Memory B cell (primary cell): ENCODE data around the gene TMEM258.
A peak's percentile ranks its signal among the peaks of the same experiment; 100 is the strongest.

ENCODE experiments used
- ATAC-seq: fragments of 150-1000 bp; cut with Tn5 transposase; 2 replicates; pipeline ENCODE4 v1.10.0; 2021; ENCODE audit warnings: low read depth, mild to moderate bottlenecking, moderate library complexity
- DNase-seq, 2 donors: peaks; one replicate each; pipeline ENCODE4 v3.0.0; 2022; ENCODE audit warnings: low spot score in 2 of 2
- H3K27ac Mint-ChIP-seq: one replicate; pipeline ENCODE4 v1.8.0; 2022; ENCODE audit warnings: mild to moderate bottlenecking, moderate library complexity, mixed read lengths
- H3K27me3 Mint-ChIP-seq: one replicate; pipeline ENCODE4 v1.8.0; 2022; ENCODE audit warnings: mixed read lengths
- H3K36me3 Mint-ChIP-seq: one replicate; pipeline ENCODE4 v1.8.0; 2022; ENCODE audit warnings: mild to moderate bottlenecking, mixed read lengths
- H3K4me1 Mint-ChIP-seq: one replicate; pipeline ENCODE4 v1.8.0; 2022; ENCODE audit warnings: mixed read lengths
- H3K4me3 Mint-ChIP-seq: one replicate; pipeline ENCODE4 v1.8.0; 2022; ENCODE audit warnings: mild to moderate bottlenecking, moderate library complexity, mixed read lengths
- H3K9me3 Mint-ChIP-seq: one replicate; pipeline ENCODE4 v1.8.0; 2022; ENCODE audit warnings: mixed read lengths

TMEM258 gene

DNA sequence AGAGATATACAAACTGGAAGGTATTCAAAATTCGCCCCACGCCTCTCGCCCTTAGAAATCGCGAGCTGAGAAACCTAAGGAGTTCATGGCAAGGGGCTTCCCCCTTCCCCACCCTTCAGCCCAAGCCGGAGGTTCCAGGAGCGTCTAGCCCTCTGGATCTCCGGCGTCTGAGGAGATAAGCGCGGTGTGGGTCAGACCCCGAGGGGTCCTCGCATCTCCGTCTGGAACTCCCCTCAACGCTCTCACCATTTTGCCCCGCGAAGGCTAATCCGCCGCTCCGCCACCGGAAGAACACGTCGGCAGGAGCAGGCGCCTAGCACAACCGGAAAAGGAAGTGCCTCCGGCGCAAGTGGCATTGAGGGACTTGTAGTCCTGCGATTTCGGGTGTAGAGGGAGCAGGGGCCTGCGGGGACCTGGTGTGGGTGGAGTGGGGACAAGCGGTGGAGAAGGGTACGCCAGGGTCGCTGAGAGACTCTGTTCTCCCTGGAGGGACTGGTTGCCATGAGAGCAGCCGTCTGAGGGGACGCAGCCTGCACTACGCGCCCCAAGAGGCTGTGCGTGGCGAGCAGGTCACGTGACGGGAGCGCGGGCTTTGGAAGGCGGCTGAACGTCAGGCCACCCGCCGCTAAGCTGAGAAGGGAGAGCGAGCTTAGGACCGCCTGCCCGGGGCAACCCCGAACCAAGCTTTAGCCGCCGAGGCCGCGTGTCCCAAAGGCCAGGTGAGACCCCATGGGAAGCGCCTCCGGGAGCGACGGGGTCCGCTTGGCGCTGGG is at the start of gene TMEM258, which contains the start of gene FEN1:
Gene TMEM258, minus strand, starts transcription at position 290 of the 773 bp plus-strand sequence. Its CDS starts 41 bp downstream, at position 249.
Gene FEN1, plus strand, starts transcription at position 602 of the 773 bp plus-strand sequence. CDS start 2,451 bp downstream, outside the sequence.
- no peaks in the 10 kb centered on the region for H3K9me3 Mint-ChIP-seq

DNA sequence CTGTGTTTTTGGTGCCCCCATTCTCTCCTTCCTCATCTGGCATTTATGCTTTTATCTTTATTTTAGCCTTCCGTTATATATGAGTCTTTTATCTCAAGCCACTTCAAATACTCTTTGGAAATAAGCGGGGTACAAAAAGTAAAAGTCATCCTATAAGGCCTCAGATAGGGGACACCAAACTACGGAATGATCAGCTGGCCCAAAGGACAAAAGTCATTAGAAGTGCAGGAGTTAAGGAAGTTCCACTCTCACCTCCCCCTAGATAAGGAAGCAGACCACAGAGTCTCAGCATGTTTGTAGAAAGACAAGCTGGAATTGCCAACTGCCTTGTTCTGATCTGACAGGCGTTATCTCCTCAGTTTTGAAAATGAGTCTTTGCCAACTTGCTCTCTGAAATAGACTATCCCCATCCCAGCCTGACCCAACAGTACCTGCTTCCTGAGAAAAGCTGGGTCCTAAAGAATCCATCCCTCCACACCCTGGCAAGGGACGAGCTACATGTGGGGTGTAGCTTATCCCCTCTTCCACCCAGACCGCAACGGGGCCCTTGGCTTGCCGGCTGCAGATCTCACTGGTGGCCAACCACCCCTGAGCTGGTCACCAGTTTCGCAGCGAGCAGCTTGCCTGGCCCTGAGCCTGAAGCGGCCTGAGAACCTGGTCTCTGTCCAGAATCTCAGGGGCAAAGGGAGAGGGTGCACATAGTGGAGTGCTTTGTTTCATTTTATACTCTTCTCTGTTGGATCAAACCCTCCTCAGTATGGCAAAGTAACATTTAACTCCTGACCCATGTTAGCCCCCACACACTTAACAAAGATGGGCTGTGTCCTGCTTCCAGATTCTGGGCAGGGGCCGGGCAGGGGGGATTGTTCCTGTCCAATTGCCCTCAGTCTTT is 49.5 kb upstream of the TMEM258 start:
- no peaks in the 10 kb centered on the region for H3K36me3 Mint-ChIP-seq
- no peaks in the 10 kb centered on the region for H3K4me1 Mint-ChIP-seq
- ATAC-seq (no peak), DNase-seq (no peak)
- H3K9me3 Mint-ChIP-seq, result no peaks in the 10 kb centered on the region
- peaks cover 5% of the 10 kb centered on the region for H3K27me3 Mint-ChIP-seq
- no peak overlapping the region for H3K4me3 Mint-ChIP-seq
- no peak overlapping the region for H3K27ac Mint-ChIP-seq

More for the DNA sequence above, at the start of gene TMEM258, which contains the start of gene FEN1:
- Mint-ChIP-seq H3K27ac (peak within 1 kb of the TSS; percentile 98), H3K36me3 (peaks cover 13% of the 10 kb centered on the region), H3K4me1 (peaks cover 17% of the 10 kb centered on the region), H3K4me3 (peak within 1 kb of the TSS; percentile 96), H3K27me3 (no peaks in the 10 kb centered on the region)
- ATAC-seq, result peak; percentile 89
- peak; percentile 86 to 94 for DNase-seq

DNA sequence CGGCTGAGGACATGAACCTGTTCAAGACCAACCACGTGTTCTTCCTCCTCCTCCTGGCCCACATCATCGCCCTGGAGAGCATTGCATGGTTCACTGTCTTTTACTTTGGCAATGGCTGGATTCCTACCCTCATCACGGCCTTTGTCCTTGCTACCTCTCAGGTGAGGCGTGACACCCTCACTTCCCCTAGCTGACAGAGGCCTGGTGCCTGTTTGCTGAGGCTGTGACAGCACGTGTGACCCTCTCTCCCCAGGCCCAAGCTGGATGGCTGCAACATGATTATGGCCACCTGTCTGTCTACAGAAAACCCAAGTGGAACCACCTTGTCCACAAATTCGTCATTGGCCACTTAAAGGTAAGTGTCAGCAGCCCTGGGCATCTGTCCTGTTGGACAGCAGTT is 48.0 kb upstream of the TMEM258 start:
- H3K9me3 Mint-ChIP-seq, result no peaks in the 10 kb centered on the region
- H3K27ac Mint-ChIP-seq, result no peak overlapping the region
- no peaks in the 10 kb centered on the region for H3K4me1 Mint-ChIP-seq
- ATAC-seq (no peak), DNase-seq (no peak)
- H3K36me3 Mint-ChIP-seq, result no peaks in the 10 kb centered on the region
- no peak overlapping the region for H3K4me3 Mint-ChIP-seq
- H3K27me3 Mint-ChIP-seq, result peaks cover 5% of the 10 kb centered on the region

DNA sequence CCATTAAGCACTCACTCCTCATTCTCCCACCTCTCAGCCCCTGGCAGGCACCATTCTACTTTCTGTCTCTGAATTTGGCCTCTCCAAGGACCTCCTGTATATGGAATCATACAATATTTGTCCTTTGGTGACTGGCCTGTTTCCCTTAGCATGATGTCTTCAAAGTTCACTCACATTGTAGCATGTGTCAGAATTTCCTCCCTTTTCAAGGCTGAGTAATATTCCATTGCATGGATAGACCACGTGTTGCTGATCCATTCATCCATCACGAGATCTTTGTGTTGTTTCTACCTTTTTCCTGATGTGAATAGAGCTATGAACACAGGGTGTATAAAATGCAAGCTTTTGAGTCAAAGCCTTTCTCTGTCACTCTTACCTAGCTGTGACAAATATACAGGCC is 47.3 kb upstream of the TMEM258 start:
- H3K9me3 Mint-ChIP-seq, result no peaks in the 10 kb centered on the region
- H3K36me3 Mint-ChIP-seq, result no peaks in the 10 kb centered on the region
- no peak overlapping the region for H3K27ac Mint-ChIP-seq
- no peak overlapping the region for H3K4me3 Mint-ChIP-seq
- ATAC-seq, result no peak
- H3K27me3 Mint-ChIP-seq, result peaks cover 5% of the 10 kb centered on the region
- peaks cover 3% of the 10 kb centered on the region for H3K4me1 Mint-ChIP-seq
- DNase-seq, result no peak

DNA sequence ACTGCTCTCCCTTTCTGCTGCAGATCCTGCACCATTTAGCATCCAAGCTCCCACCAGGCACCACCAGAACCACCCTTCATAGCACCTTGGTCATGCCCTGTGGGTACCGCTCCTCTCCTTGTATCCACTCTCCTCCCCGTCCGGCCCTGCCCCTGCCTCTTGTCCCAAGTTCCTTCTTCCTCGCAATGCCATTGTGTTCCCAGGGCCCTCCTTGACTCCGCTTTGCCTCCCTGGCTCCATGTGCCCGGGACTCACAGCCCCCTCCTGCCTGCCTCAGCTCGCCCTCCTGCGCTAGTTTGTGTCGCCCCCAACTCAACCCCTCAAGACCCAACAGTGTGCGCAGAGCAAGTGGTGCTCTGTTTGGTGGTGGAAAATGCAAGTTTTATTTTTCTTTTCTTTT is 46.5 kb upstream of the TMEM258 start:
- H3K27ac Mint-ChIP-seq, result no peak overlapping the region
- DNase-seq, result no peak

DNA sequence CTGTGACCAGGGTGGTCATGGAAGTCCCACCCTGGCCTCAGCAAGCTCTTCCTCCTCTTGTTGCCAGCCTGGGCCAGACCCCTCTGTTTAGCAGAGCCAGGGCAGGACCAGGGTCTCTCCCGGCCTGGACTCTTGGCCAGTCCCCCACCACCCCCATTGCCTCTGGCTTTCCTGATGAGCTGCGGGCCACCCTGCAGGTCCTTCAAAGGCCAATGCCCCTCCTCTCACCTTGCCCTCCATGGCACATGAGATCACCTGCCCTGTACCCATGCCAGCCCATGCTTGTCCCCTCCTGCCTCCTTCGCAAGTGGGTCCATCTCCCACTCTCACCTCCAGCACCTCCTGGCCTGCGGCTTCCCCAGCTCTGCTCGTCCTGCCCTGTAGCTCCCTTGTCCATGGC is 46.1 kb upstream of the TMEM258 start:
- no peaks in the 10 kb centered on the region for H3K9me3 Mint-ChIP-seq
- no peaks in the 10 kb centered on the region for H3K36me3 Mint-ChIP-seq
- peaks cover 6% of the 10 kb centered on the region for H3K4me1 Mint-ChIP-seq
- H3K27me3 Mint-ChIP-seq, result peaks cover 6% of the 10 kb centered on the region
- ATAC-seq (no peak), DNase-seq (no peak)
- H3K27ac Mint-ChIP-seq, result no peak overlapping the region
- no peak overlapping the region for H3K4me3 Mint-ChIP-seq

More for the DNA sequence above, 46.5 kb upstream of the TMEM258 start:
- H3K4me3 Mint-ChIP-seq, result no peak overlapping the region
- ATAC-seq, result no peak
- peaks cover 4% of the 10 kb centered on the region for H3K4me1 Mint-ChIP-seq
- peaks cover 5% of the 10 kb centered on the region for H3K27me3 Mint-ChIP-seq
- H3K9me3 Mint-ChIP-seq, result no peaks in the 10 kb centered on the region
- H3K36me3 Mint-ChIP-seq, result no peaks in the 10 kb centered on the region

DNA sequence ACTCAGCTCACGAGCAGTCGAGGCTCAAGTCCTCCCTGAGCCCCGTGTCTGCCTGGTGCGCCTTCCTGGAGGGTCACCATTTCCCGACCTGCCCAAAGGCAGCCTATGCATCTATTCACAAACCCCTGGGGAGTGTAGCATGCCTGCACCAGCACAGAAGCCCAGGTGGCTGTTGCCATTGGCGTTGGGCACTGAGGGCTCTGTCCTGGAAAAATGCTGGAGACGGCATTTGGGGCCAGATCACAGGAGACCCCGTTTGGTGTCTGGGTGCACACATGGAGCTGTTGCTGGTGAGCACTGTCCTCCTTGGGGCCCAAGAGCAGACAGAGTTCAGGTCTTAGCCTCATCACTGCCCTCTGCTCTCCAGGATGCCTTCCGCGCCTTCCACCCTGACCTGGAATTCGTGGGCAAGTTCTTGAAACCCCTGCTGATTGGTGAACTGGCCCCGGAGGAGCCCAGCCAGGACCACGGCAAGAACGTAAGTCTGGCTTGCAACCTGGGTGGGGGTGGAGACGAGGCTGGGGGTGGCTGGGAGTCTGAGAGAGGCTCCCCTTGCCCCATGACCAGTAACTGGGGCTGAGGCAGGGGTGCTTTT is 45.1 kb upstream of the TMEM258 start:
- Mint-ChIP-seq H3K9me3 (no peaks in the 10 kb centered on the region), H3K27me3 (peaks cover 10% of the 10 kb centered on the region), H3K4me1 (peaks cover 6% of the 10 kb centered on the region), H3K27ac (no peak overlapping the region), H3K36me3 (no peaks in the 10 kb centered on the region), H3K4me3 (no peak overlapping the region)
- no peak for ATAC-seq
- no peak for DNase-seq

DNA sequence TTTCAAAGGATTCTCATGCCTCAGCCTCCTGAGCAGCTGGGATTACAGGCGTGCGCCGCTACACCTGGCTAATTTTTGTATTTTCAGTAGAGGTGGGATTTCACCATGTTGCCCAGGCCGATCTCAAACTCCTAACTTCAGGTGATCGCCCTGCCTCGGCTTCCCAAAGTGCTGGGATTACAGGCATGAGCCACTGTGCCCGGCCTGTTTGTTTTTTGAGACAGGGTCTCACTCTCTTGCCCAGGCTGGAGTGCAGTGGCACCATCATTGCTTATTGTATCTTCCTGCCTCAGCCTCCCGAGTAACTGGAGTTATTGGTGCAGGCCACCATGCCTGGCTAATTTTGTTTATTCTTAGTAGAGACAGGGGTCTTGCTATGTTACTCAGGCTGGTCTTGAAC is 43.8 kb upstream of the TMEM258 start:
- DNase-seq, result no peak
- Mint-ChIP-seq H3K4me3 (no peak overlapping the region), H3K27me3 (peaks cover 11% of the 10 kb centered on the region), H3K9me3 (no peaks in the 10 kb centered on the region), H3K27ac (no peak overlapping the region), H3K36me3 (no peaks in the 10 kb centered on the region), H3K4me1 (peaks cover 6% of the 10 kb centered on the region)
- no peak for ATAC-seq

DNA sequence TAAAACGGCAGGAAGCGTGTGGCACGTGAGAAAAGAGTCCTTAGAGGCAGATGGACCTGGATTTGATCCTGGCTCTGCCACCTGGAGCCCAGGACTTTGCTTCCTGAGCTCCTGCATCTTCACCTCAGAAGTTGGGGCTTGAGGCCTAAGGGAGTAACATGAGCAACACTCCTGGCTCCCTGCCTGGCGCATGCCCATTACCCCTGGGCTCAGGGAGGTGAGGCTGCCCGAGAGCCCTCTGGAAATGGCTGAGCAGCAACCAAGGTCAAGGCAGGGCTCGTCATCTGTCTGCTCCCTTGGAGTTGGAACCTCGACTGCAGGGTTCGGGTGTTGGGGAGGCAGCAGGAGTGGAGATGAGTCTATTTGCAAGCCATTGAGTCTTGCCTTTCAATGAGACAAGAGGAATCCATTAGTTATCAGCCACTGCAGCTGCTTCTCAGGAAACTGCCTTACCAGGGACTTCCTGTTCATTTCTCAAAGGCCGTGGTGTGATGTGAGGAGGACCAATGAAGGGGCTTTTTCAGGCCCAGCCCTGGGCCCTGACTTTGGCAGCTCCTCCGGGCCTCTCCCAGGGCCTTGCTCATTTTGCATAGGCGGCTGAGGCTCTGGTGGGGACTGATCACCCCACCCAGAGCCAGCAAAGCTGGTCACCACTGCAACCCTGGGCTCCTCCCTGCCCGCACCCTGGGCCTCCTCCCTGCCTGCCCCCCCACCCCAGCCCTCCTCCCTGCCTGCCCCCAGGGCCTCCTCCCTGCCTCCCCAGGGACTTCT is 42.1 kb upstream of the TMEM258 start:
- DNase-seq, result peak; percentile 15 to 29
- no peaks in the 10 kb centered on the region for H3K9me3 Mint-ChIP-seq
- peak overlapping the region; percentile 36 for H3K27ac Mint-ChIP-seq
- H3K36me3 Mint-ChIP-seq, result no peaks in the 10 kb centered on the region
- ATAC-seq, result peak; percentile 91
- peaks cover 6% of the 10 kb centered on the region for H3K4me1 Mint-ChIP-seq
- no peak overlapping the region for H3K4me3 Mint-ChIP-seq
- H3K27me3 Mint-ChIP-seq, result peaks cover 16% of the 10 kb centered on the region

DNA sequence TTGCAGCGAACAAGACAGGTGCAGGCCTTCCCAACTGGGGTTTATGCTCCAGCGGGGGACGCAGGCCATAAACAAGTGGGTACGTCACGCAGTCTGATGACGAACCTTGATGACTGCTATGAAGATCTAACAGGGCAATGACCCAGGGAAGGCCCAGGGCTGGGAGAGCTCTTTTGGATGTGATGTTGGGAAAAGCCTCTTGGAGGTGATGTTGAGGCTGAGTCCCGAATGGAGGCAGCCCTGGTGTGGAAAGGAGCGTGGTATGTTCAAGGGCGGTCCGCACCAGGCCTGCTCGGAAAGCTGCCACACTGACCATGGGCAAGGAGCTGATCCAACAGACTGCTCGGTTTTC is 41.5 kb upstream of the TMEM258 start:
- no peak overlapping the region for H3K27ac Mint-ChIP-seq
- H3K27me3 Mint-ChIP-seq, result peaks cover 18% of the 10 kb centered on the region
- H3K9me3 Mint-ChIP-seq, result no peaks in the 10 kb centered on the region
- ATAC-seq (no peak), DNase-seq (no peak)
- no peaks in the 10 kb centered on the region for H3K36me3 Mint-ChIP-seq
- no peak overlapping the region for H3K4me3 Mint-ChIP-seq
- peaks cover 6% of the 10 kb centered on the region for H3K4me1 Mint-ChIP-seq

DNA sequence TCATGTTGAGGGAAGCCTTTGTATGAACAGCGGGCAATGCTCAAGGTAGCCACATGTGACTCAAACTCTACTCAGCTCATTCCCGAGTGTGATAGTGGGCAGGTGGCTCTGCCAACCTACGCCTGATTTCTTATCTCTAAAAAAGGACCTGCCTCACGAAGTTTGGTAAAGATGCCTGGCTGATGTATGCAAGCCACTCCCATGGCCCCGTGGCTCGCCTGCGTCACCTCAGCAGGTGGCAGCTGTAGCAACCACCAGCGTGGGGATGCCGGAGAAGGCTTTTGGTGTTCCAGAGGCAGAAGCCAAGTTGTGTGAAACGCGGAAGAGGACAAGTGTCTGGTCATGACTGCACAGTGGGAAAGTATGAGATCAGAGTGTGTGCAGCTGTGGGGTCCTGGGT is 41.1 kb upstream of the TMEM258 start:
- H3K36me3 Mint-ChIP-seq, result no peaks in the 10 kb centered on the region
- no peak overlapping the region for H3K4me3 Mint-ChIP-seq
- peaks cover 15% of the 10 kb centered on the region for H3K27me3 Mint-ChIP-seq
- no peaks in the 10 kb centered on the region for H3K9me3 Mint-ChIP-seq
- H3K4me1 Mint-ChIP-seq, result peaks cover 8% of the 10 kb centered on the region
- DNase-seq (no peak), ATAC-seq (no peak)
- H3K27ac Mint-ChIP-seq, result no peak overlapping the region

DNA sequence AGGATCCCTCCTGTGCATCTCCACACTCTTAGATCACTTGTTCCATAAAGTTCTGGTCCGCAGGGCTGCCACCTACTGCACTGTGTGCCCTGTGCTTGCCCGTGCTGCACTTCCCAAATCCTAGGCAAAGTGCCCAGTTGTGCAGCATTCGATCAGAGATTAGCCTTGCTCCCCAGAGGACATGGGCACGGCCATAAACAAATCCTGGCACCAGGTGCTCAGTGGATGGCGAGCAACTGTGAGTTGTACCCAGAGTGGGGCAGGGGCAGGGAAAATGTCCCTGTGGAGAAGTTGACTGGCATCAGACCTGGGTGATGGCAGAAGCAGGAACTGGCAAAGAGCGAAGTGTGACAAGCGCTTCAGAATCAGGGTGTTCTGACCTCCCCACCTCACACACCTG is 40.4 kb upstream of the TMEM258 start:
- ATAC-seq (no peak), DNase-seq (no peak)
- Mint-ChIP-seq H3K9me3 (no peaks in the 10 kb centered on the region), H3K27ac (no peak overlapping the region), H3K4me3 (no peak overlapping the region), H3K27me3 (peaks cover 18% of the 10 kb centered on the region), H3K36me3 (no peaks in the 10 kb centered on the region), H3K4me1 (peaks cover 8% of the 10 kb centered on the region)

DNA sequence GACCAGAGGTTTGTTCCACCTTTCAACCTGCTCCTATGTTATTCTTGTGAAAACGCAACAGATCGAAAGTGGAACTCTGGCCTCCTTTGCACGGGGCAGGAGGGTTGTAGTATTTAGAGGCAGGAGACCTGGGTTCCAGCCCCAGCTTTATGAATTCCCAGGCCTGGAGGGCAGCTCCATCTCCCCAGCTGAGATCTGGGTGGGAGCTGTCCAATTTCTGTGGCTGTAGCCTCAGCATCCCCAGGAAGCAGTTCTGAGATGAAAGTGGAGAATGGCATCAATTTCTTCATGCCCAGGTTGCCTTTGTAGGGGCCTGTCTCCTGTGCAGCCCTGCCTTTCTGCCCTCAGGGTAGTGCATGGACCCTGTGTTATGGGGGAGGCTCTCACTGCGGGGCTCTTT is 39.8 kb upstream of the TMEM258 start:
- H3K27me3 Mint-ChIP-seq, result peaks cover 18% of the 10 kb centered on the region
- H3K4me3 Mint-ChIP-seq, result no peak overlapping the region

More for the DNA sequence above, 39.8 kb upstream of the TMEM258 start:
- H3K4me1 Mint-ChIP-seq, result peaks cover 9% of the 10 kb centered on the region
- H3K9me3 Mint-ChIP-seq, result no peaks in the 10 kb centered on the region
- ATAC-seq (no peak), DNase-seq (no peak)
- H3K36me3 Mint-ChIP-seq, result no peaks in the 10 kb centered on the region
- no peak overlapping the region for H3K27ac Mint-ChIP-seq
